Mammary epithelial cell (primary cell): ENCODE measurements around the gene PLEKHA3.

Source experiments
- CTCF ChIP-seq, 2 donors: IDR thresholded peaks in 1 of 2; conservative IDR thresholded peaks in 1 of 2; 2 replicates each; pipeline ENCODE4 v1.5.1; 2011 to 2012; ENCODE audit warnings: inconsistent platforms in 2 of 2, low read length in 2 of 2, mild to moderate bottlenecking in 2 of 2, control low read depth in 1 of 2, low read depth in 1 of 2; ENCODE audit not compliant: insufficient read depth in 1 of 2; ENCODE audit errors: extremely low read depth in 1 of 2
- EZH2 ChIP-seq: IDR thresholded peaks from 2 replicates; pipeline ENCODE4 v1.6.1; 2012; ENCODE audit warnings: low read length, inconsistent platforms, borderline replicate concordance

- TF ChIP-seq CTCF (conservative IDR thresholded peaks at IDR 0.05 in 1 of 2, IDR thresholded peaks at IDR 0.05 in 1 of 2; ENCODE audit: extremely low read depth in 1 of 2, insufficient read depth in 1 of 2, low read depth in 1 of 2, low read length in 2 of 2): no peak
- TF ChIP-seq EZH2: no peak
Measured at GRCh38 chr2:178513876-178514275, 33.6 kb downstream of the PLEKHA3 start.
